Measurements from ENCODE around the gene HSF2.

HSF2 gene

GRCh38 chr6:122400462-122401089, 1.1 kb downstream of the HSF2 start:
- H3K4me3 ChIP-seq (ENCODE audit: low read depth, low read length): peak overlapping the region; percentile 89
- H3K9ac ChIP-seq (ENCODE audit: low read depth, low read length): peak overlapping the region; percentile 80
- peaks cover 36% of the 10 kb centered on the region for H3K27me3 ChIP-seq (ENCODE audit: control insufficient read depth, insufficient read depth, low read length)
- no peak overlapping the region for H3K27ac ChIP-seq (ENCODE audit: low read depth, low read length)
- H3K4me1 ChIP-seq (ENCODE audit: control insufficient read depth, insufficient read depth, low read length): peaks cover 12% of the 10 kb centered on the region
- H3K9me3 ChIP-seq (ENCODE audit: control insufficient read depth, insufficient read depth, low read length): no peaks in the 10 kb centered on the region
- H3K36me3 ChIP-seq (ENCODE audit: control insufficient read depth, insufficient read depth, low read length): no peaks in the 10 kb centered on the region

DNA sequence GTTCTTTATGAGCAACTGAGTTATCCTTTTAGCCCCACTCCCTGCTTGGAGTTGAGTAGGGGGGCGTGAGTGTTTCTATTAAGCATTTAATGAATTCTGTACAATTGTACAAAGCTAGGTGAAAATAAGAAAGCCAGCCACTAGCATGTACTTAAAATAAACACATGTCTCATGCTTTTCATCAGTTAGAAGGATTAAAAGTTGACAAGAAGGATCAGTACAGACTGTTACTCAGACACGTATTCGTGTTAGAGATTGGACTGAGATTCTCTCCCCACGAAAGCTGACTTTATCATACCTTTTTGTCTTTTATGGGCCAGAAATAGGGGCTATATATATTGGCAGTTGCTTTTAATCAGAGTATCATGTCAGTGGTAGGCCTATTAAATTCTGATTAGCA, 1.7 kb downstream of the HSF2 start:
- Histone ChIP-seq H3K36me3 (ENCODE audit: control insufficient read depth, insufficient read depth, low read length) (no peaks in the 10 kb centered on the region), H3K4me1 (ENCODE audit: control insufficient read depth, insufficient read depth, low read length) (peaks cover 17% of the 10 kb centered on the region), H3K4me3 (ENCODE audit: low read depth, low read length) (no peak overlapping the region), H3K27me3 (ENCODE audit: control insufficient read depth, insufficient read depth, low read length) (peaks cover 31% of the 10 kb centered on the region), H3K27ac (ENCODE audit: low read depth, low read length) (no peak overlapping the region), H3K9me3 (ENCODE audit: control insufficient read depth, insufficient read depth, low read length) (no peaks in the 10 kb centered on the region), H3K9ac (ENCODE audit: low read depth, low read length) (no peak overlapping the region)

DNA sequence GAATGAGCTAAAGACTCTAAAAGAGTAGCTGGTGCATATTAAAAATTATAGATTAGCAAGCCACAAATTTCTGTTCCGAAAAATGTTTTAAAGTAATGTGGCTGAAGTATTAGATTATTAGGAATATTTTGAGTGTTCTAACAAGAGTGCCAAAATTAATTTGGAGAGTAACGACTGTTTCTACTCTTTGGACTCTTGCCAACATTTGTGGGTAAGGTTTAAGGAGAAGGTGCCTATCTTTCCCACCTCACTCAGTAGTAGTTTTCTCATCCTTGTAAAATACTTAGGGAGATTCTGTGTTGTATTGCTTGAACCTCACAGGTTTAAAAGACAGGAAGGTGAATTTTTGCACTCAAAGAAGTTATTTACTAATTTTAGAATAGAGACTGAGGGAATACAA, 5.0 kb downstream of the HSF2 start:
- Histone ChIP-seq H3K4me1 (ENCODE audit: control insufficient read depth, insufficient read depth, low read length) (peaks cover 16% of the 10 kb centered on the region), H3K4me3 (ENCODE audit: low read depth, low read length) (no peak overlapping the region), H3K27ac (ENCODE audit: low read depth, low read length) (no peak overlapping the region), H3K9ac (ENCODE audit: low read depth, low read length) (no peak overlapping the region), H3K9me3 (ENCODE audit: control insufficient read depth, insufficient read depth, low read length) (no peaks in the 10 kb centered on the region), H3K36me3 (ENCODE audit: control insufficient read depth, insufficient read depth, low read length) (no peaks in the 10 kb centered on the region), H3K27me3 (ENCODE audit: control insufficient read depth, insufficient read depth, low read length) (peaks cover 9% of the 10 kb centered on the region)

DNA sequence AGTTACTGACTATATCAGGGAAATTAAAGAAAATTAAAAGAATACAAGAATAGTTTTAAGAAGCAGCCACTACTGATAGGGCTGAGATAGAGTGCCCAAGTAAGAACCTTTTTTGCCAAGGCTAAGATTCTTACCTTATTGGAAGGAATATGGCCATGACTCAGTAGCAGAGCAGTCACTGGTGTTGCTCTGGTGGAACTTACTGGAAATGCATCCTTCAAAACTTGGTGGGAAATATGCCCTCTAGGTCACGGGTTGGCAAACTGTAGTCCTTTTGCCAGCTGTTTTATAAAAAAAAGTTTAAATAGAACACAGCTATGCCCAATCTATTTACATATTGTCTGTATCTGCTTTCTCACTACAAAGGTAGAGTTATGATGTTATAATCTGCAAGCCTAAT, 6.0 kb downstream of the HSF2 start:
- Histone ChIP-seq H3K9me3 (ENCODE audit: control insufficient read depth, insufficient read depth, low read length) (no peaks in the 10 kb centered on the region), H3K27me3 (ENCODE audit: control insufficient read depth, insufficient read depth, low read length) (peaks cover 5% of the 10 kb centered on the region), H3K36me3 (ENCODE audit: control insufficient read depth, insufficient read depth, low read length) (no peaks in the 10 kb centered on the region), H3K4me1 (ENCODE audit: control insufficient read depth, insufficient read depth, low read length) (peaks cover 14% of the 10 kb centered on the region), H3K27ac (ENCODE audit: low read depth, low read length) (no peak overlapping the region), H3K4me3 (ENCODE audit: low read depth, low read length) (no peak overlapping the region), H3K9ac (ENCODE audit: low read depth, low read length) (no peak overlapping the region)

GRCh38 chr6:122406187-122406586, 6.7 kb downstream of the HSF2 start:
- Histone ChIP-seq H3K9me3 (ENCODE audit: control insufficient read depth, insufficient read depth, low read length) (no peaks in the 10 kb centered on the region), H3K4me3 (ENCODE audit: low read depth, low read length) (no peak overlapping the region), H3K4me1 (ENCODE audit: control insufficient read depth, insufficient read depth, low read length) (peaks cover 9% of the 10 kb centered on the region; the same call in 1 of the 2 replicates), H3K27me3 (ENCODE audit: control insufficient read depth, insufficient read depth, low read length) (no peaks in the 10 kb centered on the region), H3K36me3 (ENCODE audit: control insufficient read depth, insufficient read depth, low read length) (no peaks in the 10 kb centered on the region), H3K27ac (ENCODE audit: low read depth, low read length) (no peak overlapping the region), H3K9ac (ENCODE audit: low read depth, low read length) (no peak overlapping the region)

GRCh38 chr6:122407712-122408111, 8.3 kb downstream of the HSF2 start:
- Histone ChIP-seq H3K9me3 (ENCODE audit: control insufficient read depth, insufficient read depth, low read length) (no peaks in the 10 kb centered on the region), H3K4me1 (ENCODE audit: control insufficient read depth, insufficient read depth, low read length) (peaks cover 9% of the 10 kb centered on the region; the same call in 1 of the 2 replicates), H3K27me3 (ENCODE audit: control insufficient read depth, insufficient read depth, low read length) (no peaks in the 10 kb centered on the region), H3K27ac (ENCODE audit: low read depth, low read length) (no peak overlapping the region), H3K9ac (ENCODE audit: low read depth, low read length) (no peak overlapping the region), H3K4me3 (ENCODE audit: low read depth, low read length) (no peak overlapping the region), H3K36me3 (ENCODE audit: control insufficient read depth, insufficient read depth, low read length) (0 out of 2 replicates have a peak, but pooled peaks cover 5% of the 10 kb centered on the region)

- Histone ChIP-seq H3K27me3 (ENCODE audit: control insufficient read depth, insufficient read depth, low read length) (no peaks in the 10 kb centered on the region), H3K9ac (ENCODE audit: low read depth, low read length) (no peak overlapping the region), H3K4me1 (ENCODE audit: control insufficient read depth, insufficient read depth, low read length) (peaks cover 9% of the 10 kb centered on the region; the same call in 1 of the 2 replicates), H3K4me3 (ENCODE audit: low read depth, low read length) (no peak overlapping the region), H3K27ac (ENCODE audit: low read depth, low read length) (no peak overlapping the region), H3K36me3 (ENCODE audit: control insufficient read depth, insufficient read depth, low read length) (peaks cover 10% of the 10 kb centered on the region), H3K9me3 (ENCODE audit: control insufficient read depth, insufficient read depth, low read length) (no peaks in the 10 kb centered on the region)
These were observed 8.8 kb downstream of the HSF2 start for GRCh38 chr6:122408240-122408639.

- Histone ChIP-seq H3K27ac (ENCODE audit: low read depth, low read length) (no peak overlapping the region), H3K4me1 (ENCODE audit: control insufficient read depth, insufficient read depth, low read length) (peaks cover 9% of the 10 kb centered on the region; the same call in 1 of the 2 replicates), H3K9me3 (ENCODE audit: control insufficient read depth, insufficient read depth, low read length) (no peaks in the 10 kb centered on the region), H3K27me3 (ENCODE audit: control insufficient read depth, insufficient read depth, low read length) (no peaks in the 10 kb centered on the region), H3K36me3 (ENCODE audit: control insufficient read depth, insufficient read depth, low read length) (peaks cover 17% of the 10 kb centered on the region), H3K9ac (ENCODE audit: low read depth, low read length) (no peak overlapping the region), H3K4me3 (ENCODE audit: low read depth, low read length) (no peak overlapping the region)
These were observed 9.4 kb downstream of the HSF2 start for GRCh38 chr6:122408702-122409458.

DNA sequence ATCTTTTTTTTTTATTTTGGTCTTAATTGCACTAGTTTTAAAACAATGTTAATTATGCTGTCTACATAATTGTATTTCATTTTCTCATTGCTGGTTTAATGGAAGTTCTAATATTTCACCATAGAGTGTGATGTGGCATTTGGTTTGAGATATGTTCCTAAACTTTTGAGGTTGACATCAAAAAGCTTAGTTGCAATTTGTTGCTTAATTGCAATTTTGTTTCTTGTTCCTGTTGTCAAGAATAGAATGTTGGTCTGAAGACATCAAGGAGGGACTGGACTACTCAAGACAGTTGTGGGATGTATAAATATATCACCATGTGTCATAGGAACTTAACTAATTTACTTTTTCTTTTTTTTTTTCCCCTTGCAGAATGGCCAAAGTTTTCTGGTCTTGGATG, 12.5 kb downstream of the HSF2 start:
- Histone ChIP-seq H3K36me3 (ENCODE audit: control insufficient read depth, insufficient read depth, low read length) (peaks cover 44% of the 10 kb centered on the region), H3K9ac (ENCODE audit: low read depth, low read length) (no peak overlapping the region), H3K27me3 (ENCODE audit: control insufficient read depth, insufficient read depth, low read length) (no peaks in the 10 kb centered on the region), H3K4me3 (ENCODE audit: low read depth, low read length) (no peak overlapping the region), H3K27ac (ENCODE audit: low read depth, low read length) (no peak overlapping the region), H3K4me1 (ENCODE audit: control insufficient read depth, insufficient read depth, low read length) (no peaks in the 10 kb centered on the region), H3K9me3 (ENCODE audit: control insufficient read depth, insufficient read depth, low read length) (no peaks in the 10 kb centered on the region)

GRCh38 chr6:122416825-122417224, 17.4 kb downstream of the HSF2 start:
- Histone ChIP-seq H3K4me3 (ENCODE audit: low read depth, low read length) (no peak overlapping the region), H3K36me3 (ENCODE audit: control insufficient read depth, insufficient read depth, low read length) (peaks cover 83% of the 10 kb centered on the region), H3K4me1 (ENCODE audit: control insufficient read depth, insufficient read depth, low read length) (peaks cover 7% of the 10 kb centered on the region; the same call in 1 of the 2 replicates), H3K27ac (ENCODE audit: low read depth, low read length) (no peak overlapping the region), H3K27me3 (ENCODE audit: control insufficient read depth, insufficient read depth, low read length) (no peaks in the 10 kb centered on the region), H3K9me3 (ENCODE audit: control insufficient read depth, insufficient read depth, low read length) (no peaks in the 10 kb centered on the region), H3K9ac (ENCODE audit: low read depth, low read length) (no peak overlapping the region)

DNA sequence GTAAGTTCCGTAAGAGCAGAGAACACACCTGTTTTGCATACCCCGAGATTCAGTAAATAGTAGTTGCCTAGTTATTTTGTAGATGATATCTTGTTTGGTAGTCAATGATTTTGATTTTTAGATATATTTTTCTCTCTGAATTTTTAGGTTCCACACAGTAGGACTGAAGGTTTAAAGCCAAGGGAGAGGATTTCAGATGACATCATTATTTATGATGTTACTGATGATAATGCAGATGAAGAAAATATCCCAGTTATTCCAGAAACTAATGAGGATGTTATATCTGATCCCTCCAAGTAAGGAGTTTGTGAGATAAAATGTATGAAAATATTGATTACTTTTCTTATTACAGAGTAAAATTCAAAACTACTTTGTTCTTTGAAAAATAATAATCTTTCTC, 22.6 kb downstream of the HSF2 start:
- no peak overlapping the region for H3K4me3 ChIP-seq (ENCODE audit: low read depth, low read length)
- H3K27ac ChIP-seq (ENCODE audit: low read depth, low read length): no peak overlapping the region
- H3K9me3 ChIP-seq (ENCODE audit: control insufficient read depth, insufficient read depth, low read length): no peaks in the 10 kb centered on the region
- peaks cover 88% of the 10 kb centered on the region for H3K36me3 ChIP-seq (ENCODE audit: control insufficient read depth, insufficient read depth, low read length)
- no peaks in the 10 kb centered on the region for H3K27me3 ChIP-seq (ENCODE audit: control insufficient read depth, insufficient read depth, low read length)
- peaks cover 7% of the 10 kb centered on the region; the same call in 1 of the 2 replicates for H3K4me1 ChIP-seq (ENCODE audit: control insufficient read depth, insufficient read depth, low read length)
- H3K9ac ChIP-seq (ENCODE audit: low read depth, low read length): no peak overlapping the region
